Liver (tissue), 9 donors: ENCODE results near the gene CTSH. TPM values are rescaled to one million over a fixed set of nuclear protein-coding genes. Genes with fewer than 3 reads are reported as not detected.

Experiments
- DNase-seq: peaks from one replicate; pipeline ENCODE4 v3.0.0-alpha.2; 2017; ENCODE audit warnings: low spot score
- H3K27ac ChIP-seq, 2 donors: one replicate each; pipeline ENCODE4 v1.7.0; 2013; ENCODE audit warnings: inconsistent platforms in 2 of 2, low read length in 2 of 2, control low read depth in 1 of 2, low read depth in 1 of 2, mild to moderate bottlenecking in 1 of 2
- H3K27me3 ChIP-seq, 4 donors: one replicate each; pipeline versions ENCODE4 v1.6.1 to v1.7.0; 2013; ENCODE audit warnings: low read length in 3 of 4, inconsistent platforms in 1 of 4, mild to moderate bottlenecking in 1 of 4, moderate library complexity in 1 of 4; ENCODE audit not compliant: control insufficient read depth in 4 of 4, insufficient read depth in 4 of 4
- H3K36me3 ChIP-seq, 4 donors: one replicate each; pipeline versions ENCODE4 v1.6.1 to v1.7.0; 2013; ENCODE audit warnings: low read length in 3 of 4, mild to moderate bottlenecking in 3 of 4, low read depth in 1 of 4, moderate library complexity in 1 of 4; ENCODE audit not compliant: control insufficient read depth in 4 of 4, insufficient read depth in 3 of 4
- H3K4me1 ChIP-seq, 4 donors: one replicate each; pipeline versions ENCODE4 v1.6.1 to v1.7.0; 2013; ENCODE audit warnings: low read length in 3 of 4, mild to moderate bottlenecking in 3 of 4, moderate library complexity in 1 of 4; ENCODE audit not compliant: control insufficient read depth in 4 of 4, insufficient read depth in 4 of 4
- H3K4me3 ChIP-seq, 3 donors: one replicate each; pipeline versions ENCODE4 v1.6.1 to v1.7.0; 2013; ENCODE audit warnings: low read length in 3 of 3, control low read depth in 1 of 3, low read depth in 1 of 3, mild to moderate bottlenecking in 1 of 3
- H3K9ac ChIP-seq, 2 donors: one replicate each; pipeline ENCODE4 v1.7.0; 2013; ENCODE audit warnings: low read length in 2 of 2, mild to moderate bottlenecking in 2 of 2, moderate library complexity in 2 of 2, control low read depth in 1 of 2, low read depth in 1 of 2
- H3K9me3 ChIP-seq, 4 donors: one replicate each; pipeline versions ENCODE4 v1.6.1 to v1.7.0; 2013; ENCODE audit warnings: low read length in 3 of 4; ENCODE audit not compliant: control insufficient read depth in 4 of 4
- EGR1 ChIP-seq, 2 donors: IDR thresholded peaks; 2 replicates each; pipeline ENCODE4 v1.6.1; 2016 to 2018; ENCODE audit warnings: antibody characterized with exemption in 2 of 2, low read depth in 2 of 2
- FOXA1 ChIP-seq: IDR thresholded peaks from 2 replicates; pipeline ENCODE4 v1.6.1; 2016; ENCODE audit warnings: antibody characterized with exemption
- FOXA2 ChIP-seq: IDR thresholded peaks from 2 replicates; pipeline ENCODE4 v1.6.1; 2016; ENCODE audit warnings: antibody characterized with exemption
- GABPA ChIP-seq, 2 donors: IDR thresholded peaks in 1 of 2; conservative IDR thresholded peaks in 1 of 2; 2 replicates each; pipeline ENCODE4 v1.6.1; 2016; ENCODE audit warnings: antibody characterized with exemption in 2 of 2, mild to moderate bottlenecking in 1 of 2, moderate library complexity in 1 of 2
- HNF4G ChIP-seq: IDR thresholded peaks from 2 replicates; pipeline ENCODE4 v1.6.1; 2016; ENCODE audit warnings: antibody characterized with exemption
- JUND ChIP-seq, 2 donors: IDR thresholded peaks; 2 replicates each; pipeline ENCODE4 v1.6.1; 2016; ENCODE audit warnings: antibody characterized with exemption in 2 of 2
- NR2F2 ChIP-seq: IDR thresholded peaks from 2 replicates; pipeline ENCODE4 v1.6.1; 2016; ENCODE audit warnings: antibody characterized with exemption
- RAD21 ChIP-seq, 2 donors: IDR thresholded peaks; 2 replicates each; pipeline ENCODE4 v1.6.1; 2016; ENCODE audit warnings: antibody characterized with exemption in 2 of 2, mild to moderate bottlenecking in 2 of 2
- RXRA ChIP-seq, 2 donors: IDR thresholded peaks; 2 replicates each; pipeline ENCODE4 v1.6.1; 2017 to 2018; ENCODE audit warnings: antibody characterized with exemption in 2 of 2, mild to moderate bottlenecking in 1 of 2
- SP1 ChIP-seq: IDR thresholded peaks from 2 replicates; pipeline ENCODE4 v1.6.1; 2018; ENCODE audit warnings: antibody characterized with exemption, mild to moderate bottlenecking
- TAF1 ChIP-seq: conservative IDR thresholded peaks from 2 replicates; pipeline ENCODE4 v1.6.1; 2016; ENCODE audit warnings: antibody characterized with exemption, mild to moderate bottlenecking
- YY1 ChIP-seq: IDR thresholded peaks from 2 replicates; pipeline ENCODE4 v1.6.1; 2016; ENCODE audit warnings: antibody characterized with exemption, mild to moderate bottlenecking
- WGBS: extraction: QIAGEN DNeasy Blood & Tissue Kit; methylation state at CpG from one replicate; pipeline ENCODE4 v1.1.7; 2013; 5-methylcytosine and 5-hydroxymethylcytosine counted together
- polyA plus RNA-seq, 2 donors: library from polyadenylated mRNA; stranded (reverse) in 1 of 2; unstranded in 1 of 2; fragments of 200-250 nt in 1 of 2; fragments of >200 nt in 1 of 2; fragmentation: Nextera tagmentation in 1 of 2; extraction: Ambion mirVana in 1 of 2; gene quantifications; one replicate each; pipeline versions ENCODE4 v1.2.1 to v1.2.3, GENCODE V29; 2013 to 2015
- total RNA-seq, 2 donors: library from RNA; depleted of rRNA; stranded (reverse); fragments of >200 nt; gene quantifications; one replicate each; pipeline ENCODE4 v1.2.3, GENCODE V29; 2014
- TF ChIP-seq, protein P1 (sequence below): IDR thresholded peaks from 2 replicates; pipeline ENCODE4 v1.6.1; 2016; ENCODE audit warnings: antibody characterized with exemption, mild to moderate bottlenecking
- TF ChIP-seq, protein P2 (sequence below): fragments of 150-350 bp; IDR thresholded peaks from 2 replicates; pipeline ENCODE4 v1.5.1; 2017; ENCODE audit warnings: improper control_type of control experiment, low read depth, low read length; ENCODE audit not compliant: missing input control
- TF ChIP-seq, protein P3 (sequence below): IDR thresholded peaks from 2 replicates; pipeline ENCODE4 v1.6.1; 2016; ENCODE audit warnings: antibody characterized with exemption
- TF ChIP-seq, protein P4 (sequence below): IDR thresholded peaks from 2 replicates; pipeline ENCODE4 v1.6.1; 2016; ENCODE audit warnings: antibody characterized with exemption
- TF ChIP-seq, protein P5 (sequence below): IDR thresholded peaks from 2 replicates; pipeline ENCODE4 v1.6.1; 2016; ENCODE audit warnings: antibody characterized with exemption
- donor health status: healthy.
- donor health status: healthy.
- donor health status: healthy.
- donor health status: healthy.
- donor health status: healthy.

CTSH gene
- total and polyA plus RNA-seq, 4 donors = 46.3 to 162 (median 95.8) TPM

DNA sequence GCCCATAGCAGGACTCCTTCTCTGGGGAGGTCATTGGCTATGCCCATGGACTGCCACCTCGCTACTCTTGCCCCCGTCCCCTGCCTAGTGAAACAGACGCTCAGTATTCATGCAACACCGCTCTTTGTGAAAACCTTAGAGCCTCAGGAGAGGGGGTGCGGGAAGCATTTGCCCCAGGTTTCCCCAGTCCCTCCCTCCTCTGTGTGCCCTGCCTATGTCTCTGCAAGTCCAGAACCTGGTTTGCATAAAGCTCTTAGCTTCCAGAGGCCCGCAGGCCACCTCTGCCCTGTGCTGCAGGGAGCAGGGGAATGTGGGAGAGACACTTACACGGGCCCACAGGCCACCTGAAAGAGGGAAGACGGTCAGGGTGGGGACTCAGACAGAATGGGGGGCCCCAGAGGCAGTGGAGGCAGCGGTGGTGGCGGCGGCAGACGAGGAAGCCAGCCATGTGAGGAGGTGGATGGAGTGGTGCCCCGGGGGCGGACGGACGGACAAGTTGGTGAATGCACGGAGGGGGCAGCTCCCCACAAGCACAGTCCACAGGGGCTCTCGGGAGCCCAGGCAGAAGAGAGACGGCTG lies 33.8 kb upstream of the CTSH start:
- Histone ChIP-seq H3K36me3 (no peaks in the 10 kb centered on the region), H3K9ac (no peak overlapping the region), H3K4me1 (peaks cover 0 to 6% (median 2%) of the 10 kb centered on the region in 4 donors), H3K27ac (no peak overlapping the region), H3K27me3 (no peaks in the 10 kb centered on the region), H3K4me3 (no peak overlapping the region), H3K9me3 (no peaks in the 10 kb centered on the region)
- DNase-seq = no peak
- TF ChIP-seq RAD21 (IDR thresholded peaks at IDR 0.05) (no peak), GABPA (IDR thresholded peaks at IDR 0.05 in 1 of 2, conservative IDR thresholded peaks at IDR 0.05 in 1 of 2) (no peak), FOXA1 (no peak), TAF1 (no peak), SP1 (no peak)
- TF ChIP-seq, protein P1, sequence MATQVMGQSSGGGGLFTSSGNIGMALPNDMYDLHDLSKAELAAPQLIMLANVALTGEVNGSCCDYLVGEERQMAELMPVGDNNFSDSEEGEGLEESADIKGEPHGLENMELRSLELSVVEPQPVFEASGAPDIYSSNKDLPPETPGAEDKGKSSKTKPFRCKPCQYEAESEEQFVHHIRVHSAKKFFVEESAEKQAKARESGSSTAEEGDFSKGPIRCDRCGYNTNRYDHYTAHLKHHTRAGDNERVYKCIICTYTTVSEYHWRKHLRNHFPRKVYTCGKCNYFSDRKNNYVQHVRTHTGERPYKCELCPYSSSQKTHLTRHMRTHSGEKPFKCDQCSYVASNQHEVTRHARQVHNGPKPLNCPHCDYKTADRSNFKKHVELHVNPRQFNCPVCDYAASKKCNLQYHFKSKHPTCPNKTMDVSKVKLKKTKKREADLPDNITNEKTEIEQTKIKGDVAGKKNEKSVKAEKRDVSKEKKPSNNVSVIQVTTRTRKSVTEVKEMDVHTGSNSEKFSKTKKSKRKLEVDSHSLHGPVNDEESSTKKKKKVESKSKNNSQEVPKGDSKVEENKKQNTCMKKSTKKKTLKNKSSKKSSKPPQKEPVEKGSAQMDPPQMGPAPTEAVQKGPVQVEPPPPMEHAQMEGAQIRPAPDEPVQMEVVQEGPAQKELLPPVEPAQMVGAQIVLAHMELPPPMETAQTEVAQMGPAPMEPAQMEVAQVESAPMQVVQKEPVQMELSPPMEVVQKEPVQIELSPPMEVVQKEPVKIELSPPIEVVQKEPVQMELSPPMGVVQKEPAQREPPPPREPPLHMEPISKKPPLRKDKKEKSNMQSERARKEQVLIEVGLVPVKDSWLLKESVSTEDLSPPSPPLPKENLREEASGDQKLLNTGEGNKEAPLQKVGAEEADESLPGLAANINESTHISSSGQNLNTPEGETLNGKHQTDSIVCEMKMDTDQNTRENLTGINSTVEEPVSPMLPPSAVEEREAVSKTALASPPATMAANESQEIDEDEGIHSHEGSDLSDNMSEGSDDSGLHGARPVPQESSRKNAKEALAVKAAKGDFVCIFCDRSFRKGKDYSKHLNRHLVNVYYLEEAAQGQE = no peak
- TF ChIP-seq, protein P2, sequence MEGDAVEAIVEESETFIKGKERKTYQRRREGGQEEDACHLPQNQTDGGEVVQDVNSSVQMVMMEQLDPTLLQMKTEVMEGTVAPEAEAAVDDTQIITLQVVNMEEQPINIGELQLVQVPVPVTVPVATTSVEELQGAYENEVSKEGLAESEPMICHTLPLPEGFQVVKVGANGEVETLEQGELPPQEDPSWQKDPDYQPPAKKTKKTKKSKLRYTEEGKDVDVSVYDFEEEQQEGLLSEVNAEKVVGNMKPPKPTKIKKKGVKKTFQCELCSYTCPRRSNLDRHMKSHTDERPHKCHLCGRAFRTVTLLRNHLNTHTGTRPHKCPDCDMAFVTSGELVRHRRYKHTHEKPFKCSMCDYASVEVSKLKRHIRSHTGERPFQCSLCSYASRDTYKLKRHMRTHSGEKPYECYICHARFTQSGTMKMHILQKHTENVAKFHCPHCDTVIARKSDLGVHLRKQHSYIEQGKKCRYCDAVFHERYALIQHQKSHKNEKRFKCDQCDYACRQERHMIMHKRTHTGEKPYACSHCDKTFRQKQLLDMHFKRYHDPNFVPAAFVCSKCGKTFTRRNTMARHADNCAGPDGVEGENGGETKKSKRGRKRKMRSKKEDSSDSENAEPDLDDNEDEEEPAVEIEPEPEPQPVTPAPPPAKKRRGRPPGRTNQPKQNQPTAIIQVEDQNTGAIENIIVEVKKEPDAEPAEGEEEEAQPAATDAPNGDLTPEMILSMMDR = no peak
- TF ChIP-seq, protein P3, sequence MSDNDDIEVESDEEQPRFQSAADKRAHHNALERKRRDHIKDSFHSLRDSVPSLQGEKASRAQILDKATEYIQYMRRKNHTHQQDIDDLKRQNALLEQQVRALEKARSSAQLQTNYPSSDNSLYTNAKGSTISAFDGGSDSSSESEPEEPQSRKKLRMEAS = no peak
- 93% methylated on average over 19 of the region's 19 CpGs for WGBS

DNA sequence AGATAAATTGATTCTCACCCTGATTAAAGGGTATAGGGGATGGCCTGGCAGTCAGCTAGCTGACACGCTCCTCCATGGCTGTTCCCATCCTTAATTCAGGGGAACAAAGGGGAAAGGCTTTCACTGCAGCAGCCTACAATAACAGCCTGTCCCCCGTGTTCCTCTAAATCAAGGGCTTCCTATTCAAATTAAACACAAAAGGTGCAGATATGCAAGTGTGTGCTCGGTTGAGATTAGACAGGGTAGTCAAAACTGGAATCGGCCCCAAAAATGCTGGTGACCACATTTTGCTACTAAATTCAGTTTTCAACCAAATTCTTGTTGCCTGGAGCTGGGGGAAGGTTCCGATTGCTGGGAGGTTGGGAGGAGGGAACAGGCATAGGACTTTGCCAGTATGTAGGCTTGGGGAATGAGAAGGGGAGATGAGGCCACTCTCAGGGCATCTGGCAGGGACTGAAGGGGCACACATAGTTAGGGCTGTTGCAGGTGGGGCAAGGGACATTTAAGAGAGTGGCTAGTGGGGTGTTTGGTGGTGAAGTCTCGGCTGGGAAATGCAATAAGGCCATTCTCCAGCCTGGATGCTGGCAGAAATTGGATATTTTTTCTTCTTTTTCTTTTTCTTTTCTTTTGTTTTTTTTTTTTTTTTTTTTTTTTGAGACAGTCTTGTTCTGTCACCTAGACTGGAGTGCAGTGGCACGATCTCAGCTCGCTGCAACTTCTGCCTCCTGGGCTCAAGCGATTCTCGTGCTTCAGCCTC lies 32.9 kb upstream of the CTSH start:
- Histone ChIP-seq H3K9me3 (no peaks in the 10 kb centered on the region), H3K27me3 (no peaks in the 10 kb centered on the region), H3K4me1 (peaks cover 0 to 6% (median 2%) of the 10 kb centered on the region in 4 donors), H3K9ac (no peak overlapping the region), H3K36me3 (no peaks in the 10 kb centered on the region), H3K4me3 (no peak overlapping the region), H3K27ac (no peak overlapping the region)
- TF ChIP-seq, protein P4, sequence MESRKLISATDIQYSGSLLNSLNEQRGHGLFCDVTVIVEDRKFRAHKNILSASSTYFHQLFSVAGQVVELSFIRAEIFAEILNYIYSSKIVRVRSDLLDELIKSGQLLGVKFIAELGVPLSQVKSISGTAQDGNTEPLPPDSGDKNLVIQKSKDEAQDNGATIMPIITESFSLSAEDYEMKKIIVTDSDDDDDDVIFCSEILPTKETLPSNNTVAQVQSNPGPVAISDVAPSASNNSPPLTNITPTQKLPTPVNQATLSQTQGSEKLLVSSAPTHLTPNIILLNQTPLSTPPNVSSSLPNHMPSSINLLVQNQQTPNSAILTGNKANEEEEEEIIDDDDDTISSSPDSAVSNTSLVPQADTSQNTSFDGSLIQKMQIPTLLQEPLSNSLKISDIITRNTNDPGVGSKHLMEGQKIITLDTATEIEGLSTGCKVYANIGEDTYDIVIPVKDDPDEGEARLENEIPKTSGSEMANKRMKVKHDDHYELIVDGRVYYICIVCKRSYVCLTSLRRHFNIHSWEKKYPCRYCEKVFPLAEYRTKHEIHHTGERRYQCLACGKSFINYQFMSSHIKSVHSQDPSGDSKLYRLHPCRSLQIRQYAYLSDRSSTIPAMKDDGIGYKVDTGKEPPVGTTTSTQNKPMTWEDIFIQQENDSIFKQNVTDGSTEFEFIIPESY = no peak
- TF ChIP-seq RXRA (IDR thresholded peaks at IDR 0.05) (no peak), EGR1 (IDR thresholded peaks at IDR 0.05; ENCODE audit: low read depth in 2 of 2) (no peak), YY1 (no peak), SP1 (no peak), FOXA2 (no peak), TAF1 (no peak), JUND (IDR thresholded peaks at IDR 0.05) (no peak), HNF4G (no peak), NR2F2 (no peak)
- TF ChIP-seq, protein P5, sequence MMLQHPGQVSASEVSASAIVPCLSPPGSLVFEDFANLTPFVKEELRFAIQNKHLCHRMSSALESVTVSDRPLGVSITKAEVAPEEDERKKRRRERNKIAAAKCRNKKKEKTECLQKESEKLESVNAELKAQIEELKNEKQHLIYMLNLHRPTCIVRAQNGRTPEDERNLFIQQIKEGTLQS = no peak
- TF ChIP-seq, protein P3 = no peak
- TF ChIP-seq, protein P2 = no peak
- WGBS = 92% methylated on average over 10 of the region's 10 CpGs
- no peak for DNase-seq
